Memory B cell (primary cell): ENCODE results near the gene ZNF57.
A peak's percentile ranks its signal among the peaks of the same experiment; 100 is the strongest.
"Not testable (repeated sequence)": the region's sequence is repeated elsewhere in the genome, so short reads cannot be mapped to it uniquely, and the experiment has no call there.

ENCODE experiments used
- ATAC-seq: fragments of 150-1000 bp; cut with Tn5 transposase; 2 replicates; pipeline ENCODE4 v1.10.0; 2021; ENCODE audit warnings: low read depth, mild to moderate bottlenecking, moderate library complexity
- DNase-seq, 2 donors: peaks; one replicate each; pipeline ENCODE4 v3.0.0; 2022; ENCODE audit warnings: low spot score in 2 of 2
- H3K27ac Mint-ChIP-seq: one replicate; pipeline ENCODE4 v1.8.0; 2022; ENCODE audit warnings: mild to moderate bottlenecking, moderate library complexity, mixed read lengths
- H3K27me3 Mint-ChIP-seq: one replicate; pipeline ENCODE4 v1.8.0; 2022; ENCODE audit warnings: mixed read lengths
- H3K36me3 Mint-ChIP-seq: one replicate; pipeline ENCODE4 v1.8.0; 2022; ENCODE audit warnings: mild to moderate bottlenecking, mixed read lengths
- H3K4me1 Mint-ChIP-seq: one replicate; pipeline ENCODE4 v1.8.0; 2022; ENCODE audit warnings: mixed read lengths
- H3K4me3 Mint-ChIP-seq: one replicate; pipeline ENCODE4 v1.8.0; 2022; ENCODE audit warnings: mild to moderate bottlenecking, moderate library complexity, mixed read lengths
- H3K9me3 Mint-ChIP-seq: one replicate; pipeline ENCODE4 v1.8.0; 2022; ENCODE audit warnings: mixed read lengths

The ZNF57 gene

DNA sequence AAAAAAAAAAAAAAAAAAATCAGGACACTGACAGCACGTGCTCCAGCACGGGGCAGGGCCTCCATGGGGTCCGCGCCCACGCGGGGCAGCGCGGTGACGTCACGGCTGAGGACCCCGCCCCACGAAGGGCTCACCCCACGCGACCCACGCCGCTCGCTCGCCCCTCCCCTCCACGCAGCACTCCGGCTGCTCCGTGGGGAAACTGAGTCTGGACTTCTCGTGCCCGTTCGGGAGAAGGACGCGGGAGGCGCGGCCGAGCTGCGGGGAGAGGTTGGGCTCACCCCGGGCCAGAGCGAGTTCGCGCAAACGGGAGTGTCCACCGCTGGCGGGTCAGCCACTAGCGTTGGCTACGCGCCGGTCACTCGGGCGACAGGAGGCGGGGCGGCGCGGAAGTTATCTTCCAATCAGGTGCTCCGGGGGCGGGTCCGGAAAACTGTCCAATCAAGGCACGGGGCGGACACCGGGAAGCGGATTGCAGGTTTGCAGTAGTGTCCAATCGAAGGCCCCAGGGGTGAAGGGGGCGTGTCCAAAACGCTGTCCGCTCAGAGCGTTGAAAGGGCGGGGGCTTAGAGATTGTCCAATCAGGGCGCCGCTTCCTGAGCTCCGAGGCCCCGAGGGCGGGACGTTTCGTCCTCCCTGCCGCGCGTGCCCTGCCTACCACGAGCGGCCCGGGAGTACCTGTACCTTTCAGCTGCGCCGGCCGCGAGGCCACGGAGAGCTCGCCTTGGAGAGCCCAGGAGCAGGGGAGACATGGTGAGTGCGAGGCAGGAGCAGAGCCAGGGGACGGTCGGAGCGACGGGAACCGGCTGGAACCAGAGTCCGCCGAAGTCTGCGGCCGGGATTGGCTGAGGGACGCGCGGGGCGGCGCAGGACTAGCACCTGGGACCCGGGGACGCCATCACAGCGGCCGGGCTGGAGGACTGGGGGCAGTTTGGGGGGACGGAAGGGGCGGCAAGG lies at the start of gene ZNF57:
Gene ZNF57, plus strand, starts transcription at position 633 of the 957 bp plus-strand sequence. Its CDS starts 118 bp downstream, at position 751.
- Mint-ChIP-seq H3K27me3 (no peaks in the 10 kb centered on the region), H3K36me3 (no peaks in the 10 kb centered on the region), H3K9me3 (peaks cover 7% of the 10 kb centered on the region), H3K27ac (peak within 1 kb of the TSS; percentile 93), H3K4me1 (peaks cover 13% of the 10 kb centered on the region), H3K4me3 (peak within 1 kb of the TSS; percentile 100)
- peak; percentile 86 to 92 for DNase-seq
- peak; percentile 97 for ATAC-seq

GRCh38 chr19:2852598-2852997 lies 48.1 kb upstream of the ZNF57 start:
- DNase-seq, result no peak
- H3K4me3 Mint-ChIP-seq, result no peak overlapping the region
- ATAC-seq, result no peak
- peaks cover 52% of the 10 kb centered on the region for H3K36me3 Mint-ChIP-seq
- H3K4me1 Mint-ChIP-seq, result peaks cover 9% of the 10 kb centered on the region
- H3K27ac Mint-ChIP-seq, result no peak overlapping the region
- H3K27me3 Mint-ChIP-seq, result no peaks in the 10 kb centered on the region
- peaks cover 18% of the 10 kb centered on the region for H3K9me3 Mint-ChIP-seq

- DNase-seq, result no peak
- peaks cover 51% of the 10 kb centered on the region for H3K36me3 Mint-ChIP-seq
- H3K4me1 Mint-ChIP-seq, result peaks cover 9% of the 10 kb centered on the region
- H3K9me3 Mint-ChIP-seq, result peaks cover 18% of the 10 kb centered on the region
- no peak for ATAC-seq
- no peak overlapping the region for H3K4me3 Mint-ChIP-seq
- no peaks in the 10 kb centered on the region for H3K27me3 Mint-ChIP-seq
- H3K27ac Mint-ChIP-seq, result no peak overlapping the region
Measured at GRCh38 chr19:2853015-2853606, 47.6 kb upstream of the ZNF57 start.

- Mint-ChIP-seq H3K4me3 (no peak overlapping the region), H3K4me1 (peaks cover 9% of the 10 kb centered on the region), H3K27me3 (no peaks in the 10 kb centered on the region), H3K27ac (no peak overlapping the region), H3K9me3 (peaks cover 18% of the 10 kb centered on the region), H3K36me3 (peaks cover 51% of the 10 kb centered on the region)
- DNase-seq, result no peak
- no peak for ATAC-seq
Measured at GRCh38 chr19:2854849-2855248, 45.9 kb upstream of the ZNF57 start.

DNA sequence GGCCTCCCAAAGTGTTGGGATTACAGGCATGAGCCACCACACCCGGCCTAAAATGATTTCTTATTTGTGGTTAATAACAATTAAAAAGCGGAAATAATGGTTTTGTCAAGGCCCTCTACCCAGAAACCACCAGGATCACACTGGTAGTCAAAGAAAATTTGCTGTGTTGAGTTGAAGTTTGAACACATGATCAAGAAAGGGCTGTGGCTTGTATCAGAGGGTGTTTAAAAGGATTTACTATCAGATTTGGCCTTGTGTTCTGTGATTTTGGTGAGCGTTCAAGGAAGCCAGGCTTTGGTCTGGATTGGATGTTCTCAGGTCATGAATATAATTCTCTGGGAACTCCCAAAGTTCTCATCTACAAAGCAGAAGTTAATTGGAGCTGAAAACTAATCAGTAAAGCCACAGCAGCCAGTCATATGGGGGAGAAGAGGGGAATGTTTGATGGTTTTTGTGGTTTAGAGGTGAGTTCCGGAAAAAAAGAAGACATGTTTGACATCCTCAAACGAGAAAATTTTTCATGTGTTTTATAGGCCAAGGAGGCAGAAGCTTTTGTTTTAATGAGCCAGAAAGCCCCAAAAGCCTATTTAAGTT lies 44.2 kb upstream of the ZNF57 start:
- Mint-ChIP-seq H3K9me3 (peaks cover 10% of the 10 kb centered on the region), H3K27ac (peak overlapping the region; percentile 4), H3K4me1 (peaks cover 3% of the 10 kb centered on the region), H3K27me3 (no peaks in the 10 kb centered on the region), H3K4me3 (no peak overlapping the region), H3K36me3 (peaks cover 38% of the 10 kb centered on the region)
- ATAC-seq (peak; percentile 80), DNase-seq (no peak)

DNA sequence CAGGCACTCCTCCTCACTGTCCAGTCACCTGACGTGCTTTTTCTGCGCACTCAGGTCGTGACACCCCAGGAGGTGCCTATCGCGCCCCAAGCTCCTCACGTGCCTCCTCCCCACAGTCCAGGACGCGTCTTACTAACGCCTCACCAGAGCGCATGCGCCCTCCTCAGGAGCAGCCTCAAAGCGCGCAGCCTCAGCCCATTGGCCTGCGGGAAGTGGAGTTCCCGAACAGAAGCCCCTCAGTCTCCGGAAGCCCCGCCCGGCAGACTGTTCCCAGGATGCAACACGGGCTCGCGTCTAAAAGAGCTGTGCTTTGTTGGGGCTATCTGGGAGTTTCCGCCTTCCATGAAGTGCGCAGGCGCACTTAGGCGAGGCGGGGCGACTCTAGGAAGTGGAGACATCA lies 41.9 kb upstream of the ZNF57 start:
- no peak overlapping the region for H3K4me3 Mint-ChIP-seq
- H3K27ac Mint-ChIP-seq, result no peak overlapping the region
- peaks cover 6% of the 10 kb centered on the region for H3K4me1 Mint-ChIP-seq
- no peak for ATAC-seq
- DNase-seq, result no peak
- H3K9me3 Mint-ChIP-seq, result peaks cover 4% of the 10 kb centered on the region
- peaks cover 5% of the 10 kb centered on the region for H3K27me3 Mint-ChIP-seq
- peaks cover 16% of the 10 kb centered on the region for H3K36me3 Mint-ChIP-seq

DNA sequence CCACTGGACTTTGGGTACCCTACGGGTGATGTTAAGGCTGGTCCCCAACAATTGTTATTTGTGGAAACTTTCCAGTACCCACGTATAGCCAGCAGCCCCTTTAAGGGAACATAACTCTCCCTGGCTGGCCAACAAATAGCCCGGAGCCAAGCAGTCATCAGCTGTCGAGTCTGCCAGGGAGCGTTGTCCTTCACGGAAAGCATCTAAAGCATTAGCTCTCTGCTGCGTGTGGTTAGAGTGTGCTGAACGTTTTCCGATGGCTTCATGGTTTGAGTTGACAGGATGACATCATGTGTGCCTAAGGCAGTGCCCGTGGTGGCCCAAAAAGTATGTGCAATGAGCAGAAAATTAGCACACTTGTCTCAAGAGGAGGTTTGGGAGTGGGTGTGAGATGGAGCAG lies 36.9 kb upstream of the ZNF57 start:
- ATAC-seq, result no peak
- peaks cover 2% of the 10 kb centered on the region for H3K9me3 Mint-ChIP-seq
- no peak for DNase-seq
- no peak overlapping the region for H3K4me3 Mint-ChIP-seq
- H3K36me3 Mint-ChIP-seq, result peaks cover 3% of the 10 kb centered on the region
- peaks cover 14% of the 10 kb centered on the region for H3K27me3 Mint-ChIP-seq
- peaks cover 3% of the 10 kb centered on the region for H3K4me1 Mint-ChIP-seq
- no peak overlapping the region for H3K27ac Mint-ChIP-seq

GRCh38 chr19:2865334-2866100 lies 35.2 kb upstream of the ZNF57 start:
- Mint-ChIP-seq H3K4me3 (no peak overlapping the region), H3K4me1 (peaks cover 3% of the 10 kb centered on the region), H3K9me3 (peaks cover 2% of the 10 kb centered on the region), H3K36me3 (no peaks in the 10 kb centered on the region), H3K27ac (no peak overlapping the region), H3K27me3 (peaks cover 14% of the 10 kb centered on the region)
- ATAC-seq, result no peak
- no peak for DNase-seq

DNA sequence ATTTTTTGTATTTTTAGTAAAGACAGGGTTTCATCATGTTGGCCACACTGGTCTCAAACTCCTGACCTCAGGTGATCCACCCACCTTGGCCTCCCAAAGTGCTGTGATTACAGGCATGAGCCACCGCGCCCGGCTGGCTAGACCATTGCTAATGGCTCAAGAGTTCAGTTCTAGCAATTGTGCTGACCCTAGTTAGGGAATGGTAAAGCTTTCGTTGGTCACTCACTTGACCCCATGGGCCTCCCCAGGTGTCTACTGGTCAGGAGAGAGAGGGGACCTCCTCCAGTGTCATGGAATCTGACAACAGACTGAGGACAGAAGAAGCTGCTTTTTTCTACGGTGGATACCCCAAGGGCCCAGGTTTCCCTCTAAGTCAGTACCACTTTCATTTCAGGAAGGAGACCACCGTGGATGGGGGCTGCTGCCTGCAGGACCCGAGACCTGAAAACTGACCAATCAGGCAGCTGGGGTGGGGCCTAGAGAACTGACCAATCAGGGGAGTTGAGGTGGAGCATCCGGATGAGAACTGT lies 34.2 kb upstream of the ZNF57 start:
- no peak for ATAC-seq
- no peaks in the 10 kb centered on the region for H3K36me3 Mint-ChIP-seq
- H3K4me3 Mint-ChIP-seq, result no peak overlapping the region
- H3K27ac Mint-ChIP-seq, result no peak overlapping the region
- H3K4me1 Mint-ChIP-seq, result peaks cover 5% of the 10 kb centered on the region
- peaks cover 14% of the 10 kb centered on the region for H3K27me3 Mint-ChIP-seq
- peaks cover 2% of the 10 kb centered on the region for H3K9me3 Mint-ChIP-seq
- DNase-seq, result no peak

- Mint-ChIP-seq H3K4me3 (no peak within 1 kb of the TSS), H3K4me1 (peaks cover 8% of the 10 kb centered on the region), H3K27ac (no peak within 1 kb of the TSS), H3K27me3 (peaks cover 14% of the 10 kb centered on the region), H3K9me3 (peaks cover 2% of the 10 kb centered on the region), H3K36me3 (no peaks in the 10 kb centered on the region)
- peak; percentile 21 for ATAC-seq
- DNase-seq, result no peak
Measured at GRCh38 chr19:2867025-2867991, 33.4 kb upstream of the ZNF57 start, which contains the start of gene ZNF556. Gene ZNF556, plus strand, starts transcription at chr19:2867335. Its CDS starts 87 bp downstream, at chr19:2867422.

- Mint-ChIP-seq H3K27me3 (peaks cover 8% of the 10 kb centered on the region), H3K4me3 (no peak overlapping the region), H3K27ac (no peak overlapping the region), H3K36me3 (no peaks in the 10 kb centered on the region), H3K9me3 (peaks cover 2% of the 10 kb centered on the region), H3K4me1 (peaks cover 5% of the 10 kb centered on the region)
- no peak for DNase-seq
- ATAC-seq, result no peak
Measured at GRCh38 chr19:2869618-2870017, 31.1 kb upstream of the ZNF57 start.

DNA sequence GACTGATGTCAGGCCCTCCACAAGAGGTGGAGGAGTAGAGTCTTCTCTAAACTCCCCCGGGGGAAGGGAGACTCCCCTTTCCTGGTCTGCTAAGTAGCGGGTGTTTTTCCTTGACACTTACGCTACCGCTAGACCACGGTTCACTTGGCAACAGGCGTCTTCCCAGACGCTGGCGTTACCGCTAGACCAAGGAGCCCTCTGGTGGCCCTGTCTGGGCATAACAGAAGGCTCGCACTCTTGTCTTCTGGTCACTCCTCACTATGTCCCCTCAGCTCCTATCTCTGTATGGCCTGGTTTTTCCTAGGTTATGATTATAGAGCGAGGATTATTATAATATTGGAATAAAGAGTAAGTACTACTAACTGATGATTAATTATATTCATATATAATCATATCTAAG lies 28.6 kb upstream of the ZNF57 start:
- not testable (repeated sequence) for H3K27me3 Mint-ChIP-seq, ATAC-seq, H3K36me3 Mint-ChIP-seq, DNase-seq, H3K9me3 Mint-ChIP-seq, H3K4me3 Mint-ChIP-seq, H3K4me1 Mint-ChIP-seq, H3K27ac Mint-ChIP-seq
